ENCODE measurements around the gene SPINK2.

SPINK2 gene

GRCh38 chr4:56857601-56858309 lies 36.3 kb upstream of the SPINK2 start:
- TF ChIP-seq, protein P1, sequence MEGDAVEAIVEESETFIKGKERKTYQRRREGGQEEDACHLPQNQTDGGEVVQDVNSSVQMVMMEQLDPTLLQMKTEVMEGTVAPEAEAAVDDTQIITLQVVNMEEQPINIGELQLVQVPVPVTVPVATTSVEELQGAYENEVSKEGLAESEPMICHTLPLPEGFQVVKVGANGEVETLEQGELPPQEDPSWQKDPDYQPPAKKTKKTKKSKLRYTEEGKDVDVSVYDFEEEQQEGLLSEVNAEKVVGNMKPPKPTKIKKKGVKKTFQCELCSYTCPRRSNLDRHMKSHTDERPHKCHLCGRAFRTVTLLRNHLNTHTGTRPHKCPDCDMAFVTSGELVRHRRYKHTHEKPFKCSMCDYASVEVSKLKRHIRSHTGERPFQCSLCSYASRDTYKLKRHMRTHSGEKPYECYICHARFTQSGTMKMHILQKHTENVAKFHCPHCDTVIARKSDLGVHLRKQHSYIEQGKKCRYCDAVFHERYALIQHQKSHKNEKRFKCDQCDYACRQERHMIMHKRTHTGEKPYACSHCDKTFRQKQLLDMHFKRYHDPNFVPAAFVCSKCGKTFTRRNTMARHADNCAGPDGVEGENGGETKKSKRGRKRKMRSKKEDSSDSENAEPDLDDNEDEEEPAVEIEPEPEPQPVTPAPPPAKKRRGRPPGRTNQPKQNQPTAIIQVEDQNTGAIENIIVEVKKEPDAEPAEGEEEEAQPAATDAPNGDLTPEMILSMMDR (conservative IDR thresholded peaks at IDR 0.05; ENCODE audit: low read depth, low read length), result no peak
- no peak overlapping the region for H3K4me3 ChIP-seq (ENCODE audit: low read length)
- no peak for DNase-seq (ENCODE audit: low read depth)

- no peak overlapping the region for H3K4me3 ChIP-seq (ENCODE audit: low read length)
- TF ChIP-seq, protein P1 (conservative IDR thresholded peaks at IDR 0.05; ENCODE audit: low read depth, low read length), result no peak
- DNase-seq (ENCODE audit: low read depth), result no peak
Observed at GRCh38 chr4:56856656-56857055, 35.2 kb upstream of the SPINK2 start.

GRCh38 chr4:56850910-56851309 lies 29.4 kb upstream of the SPINK2 start:
- TF ChIP-seq, protein P1 (conservative IDR thresholded peaks at IDR 0.05; ENCODE audit: low read depth, low read length), result no peak
- H3K4me3 ChIP-seq (ENCODE audit: low read length), result no peak overlapping the region
- DNase-seq (ENCODE audit: low read depth), result no peak

DNA sequence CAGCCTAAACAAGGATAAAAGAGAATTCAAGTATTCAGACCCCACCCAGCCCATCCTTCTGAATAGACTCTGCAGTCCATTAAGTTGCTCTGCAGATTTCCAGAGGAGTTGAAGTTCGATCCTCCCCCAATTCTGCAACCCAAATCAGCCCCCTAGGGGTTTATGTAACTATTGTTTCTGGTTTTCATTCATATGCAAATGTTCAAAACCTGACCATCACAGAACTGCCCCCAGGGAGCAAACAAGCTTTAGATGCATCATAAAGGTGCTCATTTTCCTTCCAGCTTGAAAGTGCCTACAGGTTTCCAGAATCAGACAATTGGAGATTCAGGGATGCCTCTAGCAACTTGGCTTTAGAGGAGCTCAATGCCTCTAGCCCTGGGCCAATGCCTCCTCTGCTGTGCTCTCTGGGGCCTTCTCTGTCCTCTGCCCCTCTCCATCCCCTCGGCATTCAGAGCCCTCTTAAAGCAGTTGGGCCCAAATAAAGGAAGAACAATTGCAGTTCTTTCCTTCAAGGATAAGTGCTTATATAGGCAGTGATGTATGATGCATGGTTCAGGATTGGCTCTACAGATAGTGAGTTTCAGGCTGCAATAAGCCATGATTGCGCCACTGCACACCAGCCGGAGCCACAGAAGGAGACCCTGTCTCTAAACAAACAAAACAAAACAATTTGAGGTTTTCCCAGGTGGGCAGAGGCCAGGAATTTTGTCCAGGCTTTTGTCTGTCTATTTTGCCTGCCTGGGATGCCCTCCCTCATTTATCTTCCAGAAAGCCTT lies 23.5 kb upstream of the SPINK2 start:
- no peak overlapping the region for H3K4me3 ChIP-seq (ENCODE audit: low read length)
- DNase-seq (ENCODE audit: low read depth), result no peak
- TF ChIP-seq, protein P1 (conservative IDR thresholded peaks at IDR 0.05; ENCODE audit: low read depth, low read length), result no peak

DNA sequence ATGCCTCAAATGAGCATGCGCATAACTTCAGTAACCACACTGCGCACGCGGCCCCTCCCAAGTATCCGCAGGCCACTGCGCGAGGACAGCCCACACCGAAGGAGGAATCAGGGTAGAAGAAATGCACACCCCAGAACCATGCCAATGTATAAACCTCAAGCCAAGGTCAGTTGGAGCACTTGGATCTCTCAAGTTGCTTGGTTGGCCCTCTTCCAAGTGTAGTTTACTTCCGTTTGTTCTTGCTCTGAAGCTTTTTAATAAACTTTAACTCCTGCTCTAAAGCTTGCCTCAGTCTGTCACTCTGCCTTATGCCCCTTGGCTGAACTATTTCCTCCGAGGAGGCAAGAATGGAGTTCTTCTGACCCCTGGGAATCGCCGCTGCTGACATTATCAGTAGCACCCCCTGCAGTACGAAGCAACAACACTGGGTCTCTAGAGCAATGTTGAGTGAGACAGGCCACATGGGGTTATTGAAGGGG lies 22.0 kb upstream of the SPINK2 start:
- no peak overlapping the region for H3K4me3 ChIP-seq (ENCODE audit: low read length)
- TF ChIP-seq, protein P1 (conservative IDR thresholded peaks at IDR 0.05; ENCODE audit: low read depth, low read length), result no peak
- DNase-seq (ENCODE audit: low read depth), result no peak

- H3K4me3 ChIP-seq (ENCODE audit: low read length), result no peak overlapping the region
- no peak for DNase-seq (ENCODE audit: low read depth)
- TF ChIP-seq, protein P1 (conservative IDR thresholded peaks at IDR 0.05; ENCODE audit: low read depth, low read length), result no peak
Observed at GRCh38 chr4:56840559-56840958, 19.1 kb upstream of the SPINK2 start.
